Activated CD8-positive, alpha-beta memory T cell treated with anti-CD3 and anti-CD28 coated beads, Interleukin-2, amount 10 ng/mL, durations not matched to agents 7 days and 5 days (primary cell): ENCODE data around the gene THAP6. TPM values are rescaled to one million over a fixed set of nuclear protein-coding genes. Genes with fewer than 3 reads are reported as not detected.
"Not testable (repeated sequence)": the region's sequence is repeated elsewhere in the genome, so short reads cannot be mapped to it uniquely, and the experiment has no call there.

ENCODE experiments used
- ATAC-seq: fragments of 150-1000 bp; cut with Tn5 transposase; one replicate; pipeline ENCODE4 v1.10.0; 2021; ENCODE audit warnings: moderate library complexity
- CTCF ChIA-PET: fragments of 350-600 bp; sonication (Branson Sonifier 250); formaldehyde crosslinking; loops from one replicate; lab custom pipeline; 2021; ENCODE audit warnings: antibody characterized with exemption; lab: Charles Lee
- DNase-seq: peaks from one replicate; pipeline ENCODE4 v3.0.0-alpha.2; 2020
- H3K27ac Mint-ChIP-seq: one replicate; pipeline ENCODE4 v1.8.0; 2021; ENCODE audit warnings: mild to moderate bottlenecking, mixed read lengths
- H3K27me3 Mint-ChIP-seq: one replicate; pipeline ENCODE4 v1.8.0; 2021; ENCODE audit warnings: mixed read lengths
- H3K36me3 Mint-ChIP-seq: one replicate; pipeline ENCODE4 v1.8.0; 2021; ENCODE audit warnings: mild to moderate bottlenecking, mixed read lengths
- H3K4me1 Mint-ChIP-seq: one replicate; pipeline ENCODE4 v1.8.0; 2021; ENCODE audit warnings: mixed read lengths
- H3K4me3 Mint-ChIP-seq: one replicate; pipeline ENCODE4 v1.8.0; 2021; ENCODE audit warnings: mild to moderate bottlenecking, moderate library complexity, mixed read lengths
- H3K9me3 Mint-ChIP-seq: one replicate; pipeline ENCODE4 v1.8.0; 2022; ENCODE audit warnings: low read depth, mixed read lengths
- total RNA-seq, 2 experiments: library from RNA; stranded (reverse); gene quantifications; one replicate each; pipeline ENCODE4 v1.2.3, GENCODE V29; 2021

The THAP6 gene
- total RNA-seq, 2 experiments from 2014 or later = 16.9 to 20.4 TPM

GRCh38 chr4:75533339-75533887 lies 19.1 kb downstream of the THAP6 start:
- H3K27me3 Mint-ChIP-seq = not testable (repeated sequence)

GRCh38 chr4:75533926-75534325 lies 19.7 kb downstream of the THAP6 start:
- DNase-seq, H3K4me1 Mint-ChIP-seq, H3K4me3 Mint-ChIP-seq, CTCF ChIA-PET, H3K27me3 Mint-ChIP-seq, H3K27ac Mint-ChIP-seq, ATAC-seq: not testable (repeated sequence)
- Mint-ChIP-seq H3K36me3 (peaks cover 56% of the 10 kb centered on the region), H3K9me3 (peaks cover 11% of the 10 kb centered on the region)

More at GRCh38 chr4:75533339-75533887, 19.1 kb downstream of the THAP6 start:
- Mint-ChIP-seq H3K36me3 (peaks cover 57% of the 10 kb centered on the region), H3K9me3 (peaks cover 11% of the 10 kb centered on the region)
- H3K4me3 Mint-ChIP-seq, H3K4me1 Mint-ChIP-seq, H3K27ac Mint-ChIP-seq, ATAC-seq, DNase-seq, CTCF ChIA-PET: not testable (repeated sequence)

DNA sequence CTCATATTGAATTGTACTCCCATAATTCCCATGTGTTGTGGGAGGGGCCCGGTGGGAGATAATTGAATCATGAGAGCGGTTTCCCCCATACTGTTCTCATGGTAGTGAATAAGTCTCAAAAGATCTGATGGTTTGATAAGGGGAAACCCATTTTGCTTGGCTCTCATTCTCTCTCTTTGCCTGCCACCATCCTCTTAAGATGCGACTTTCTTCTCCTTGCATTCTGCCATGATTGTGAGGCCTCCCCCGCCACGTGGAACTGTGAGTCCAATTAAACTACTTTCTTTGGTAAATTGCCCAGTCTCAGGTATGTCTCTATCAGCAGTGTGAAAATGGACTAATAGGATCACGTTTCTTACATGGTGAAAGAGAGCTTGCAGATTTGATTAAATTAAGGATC lies 23.0 kb downstream of the THAP6 start:
- H3K27ac Mint-ChIP-seq, H3K4me3 Mint-ChIP-seq, H3K4me1 Mint-ChIP-seq, H3K27me3 Mint-ChIP-seq, ATAC-seq, DNase-seq, H3K9me3 Mint-ChIP-seq: not testable (repeated sequence)
- CTCF ChIA-PET = interaction anchor here (1.0 kb wide), 1 partner anchor 311 kb away, joined by 3 read pairs; no protein-coding TSS in a partner anchor
- H3K36me3 Mint-ChIP-seq = peaks cover 28% of the 10 kb centered on the region

- Mint-ChIP-seq H3K27ac (no peak overlapping the region), H3K9me3 (no peaks in the 10 kb centered on the region), H3K27me3 (no peaks in the 10 kb centered on the region), H3K4me3 (no peak overlapping the region), H3K36me3 (peaks cover 2% of the 10 kb centered on the region), H3K4me1 (peaks cover 2% of the 10 kb centered on the region)
- CTCF ChIA-PET = no interaction called here
- no peak for ATAC-seq
- DNase-seq = no peak
Observed at GRCh38 chr4:75542824-75543223, 28.6 kb downstream of the THAP6 start.

DNA sequence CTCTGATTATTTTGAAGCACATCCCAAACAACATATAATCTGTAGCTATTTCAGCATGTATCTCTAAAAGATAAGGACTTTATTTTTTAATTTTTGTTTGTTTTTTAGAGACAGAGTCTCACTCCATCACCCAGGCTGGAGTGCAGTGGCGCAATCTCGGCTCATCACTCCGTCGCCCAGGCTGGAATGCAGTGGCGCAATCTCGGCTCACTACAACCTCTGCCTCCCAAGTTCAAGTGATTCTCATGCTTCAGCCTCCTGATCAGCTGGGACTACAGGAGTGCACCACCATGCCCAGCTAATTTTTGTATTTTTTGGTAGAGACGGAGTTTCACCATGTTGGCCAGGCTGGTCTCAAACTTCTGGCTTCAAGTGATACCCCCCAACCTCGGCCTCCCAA lies 29.9 kb downstream of the THAP6 start:
- H3K27me3 Mint-ChIP-seq, CTCF ChIA-PET, H3K27ac Mint-ChIP-seq, H3K4me1 Mint-ChIP-seq, H3K36me3 Mint-ChIP-seq, H3K9me3 Mint-ChIP-seq, ATAC-seq, H3K4me3 Mint-ChIP-seq, DNase-seq: not testable (repeated sequence)

DNA sequence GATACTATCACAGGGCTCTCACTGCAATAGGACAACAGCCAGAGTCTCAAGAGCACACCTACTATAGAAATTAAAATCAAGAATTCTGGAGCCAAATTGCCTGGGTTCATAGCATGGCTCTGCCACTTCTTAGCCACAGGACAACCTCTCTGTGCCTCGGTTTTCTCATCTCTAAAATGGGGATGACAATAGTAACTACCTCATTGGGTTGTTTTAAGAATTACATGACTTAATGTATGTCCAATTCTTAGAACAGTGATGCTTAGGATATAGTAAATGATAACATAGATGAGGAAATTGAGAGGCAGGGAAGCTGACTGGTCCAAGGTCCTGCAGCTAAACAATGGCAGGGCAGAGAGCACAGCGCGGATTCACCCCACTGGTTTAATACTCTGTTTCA lies 30.6 kb downstream of the THAP6 start:
- no peak for DNase-seq

GRCh38 chr4:75545526-75545925 lies 31.3 kb downstream of the THAP6 start:
- Mint-ChIP-seq H3K4me1 (peaks cover 7% of the 10 kb centered on the region), H3K27ac (no peak overlapping the region), H3K36me3 (no peaks in the 10 kb centered on the region), H3K9me3 (no peaks in the 10 kb centered on the region), H3K27me3 (no peaks in the 10 kb centered on the region), H3K4me3 (no peak overlapping the region)
- ATAC-seq = no peak
- CTCF ChIA-PET = interaction anchor here (1.2 kb wide), 1 partner anchor 14 kb away, joined by 3 read pairs; no protein-coding TSS in a partner anchor
- no peak for DNase-seq

More for the DNA sequence above, 30.6 kb downstream of the THAP6 start:
- H3K27ac Mint-ChIP-seq = no peak overlapping the region
- H3K9me3 Mint-ChIP-seq = no peaks in the 10 kb centered on the region
- CTCF ChIA-PET = no interaction called here
- H3K4me3 Mint-ChIP-seq = no peak overlapping the region
- peaks cover 2% of the 10 kb centered on the region for H3K36me3 Mint-ChIP-seq
- ATAC-seq = no peak
- peaks cover 7% of the 10 kb centered on the region for H3K4me1 Mint-ChIP-seq
- H3K27me3 Mint-ChIP-seq = no peaks in the 10 kb centered on the region

DNA sequence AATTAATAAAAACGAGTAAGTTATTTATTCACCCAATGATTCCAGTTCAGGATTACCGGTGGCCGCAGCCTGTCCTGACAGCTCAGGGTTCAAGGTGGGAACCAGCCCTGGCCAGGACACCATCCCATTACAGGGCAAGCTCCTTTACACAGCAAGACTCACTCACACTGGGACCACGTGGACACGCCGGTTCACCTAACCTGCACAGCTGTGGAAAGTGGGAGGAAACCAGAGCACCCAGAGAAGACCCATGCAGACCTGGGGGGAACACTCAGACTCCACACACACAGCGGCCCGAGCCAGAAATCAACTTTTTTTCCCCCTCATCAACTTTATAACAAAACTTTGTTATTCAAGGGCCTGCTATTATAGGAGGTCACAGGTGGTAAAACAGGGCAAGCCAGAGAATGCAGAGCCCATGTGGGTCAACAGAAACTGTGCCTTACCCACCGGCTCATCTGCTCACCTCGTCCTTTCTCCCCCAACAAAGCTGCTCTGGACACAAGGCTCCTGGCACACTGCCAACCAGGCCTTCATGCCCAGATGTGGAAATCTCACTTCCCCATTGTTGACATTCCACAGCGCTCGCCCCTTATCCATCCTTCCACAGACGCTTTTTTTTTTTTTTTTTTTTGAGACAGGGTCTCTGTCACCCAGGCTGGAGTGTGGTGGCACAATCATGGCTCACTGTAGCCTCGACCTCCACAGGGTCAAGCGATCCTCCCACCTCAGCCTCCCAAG lies 33.5 kb downstream of the THAP6 start:
- no peak overlapping the region for H3K4me3 Mint-ChIP-seq
- H3K36me3 Mint-ChIP-seq = no peaks in the 10 kb centered on the region
- peaks cover 5% of the 10 kb centered on the region for H3K4me1 Mint-ChIP-seq
- H3K27ac Mint-ChIP-seq = no peak overlapping the region
- H3K9me3 Mint-ChIP-seq = no peaks in the 10 kb centered on the region
- CTCF ChIA-PET = no interaction called here
- no peak for DNase-seq
- no peaks in the 10 kb centered on the region for H3K27me3 Mint-ChIP-seq
- no peak for ATAC-seq

DNA sequence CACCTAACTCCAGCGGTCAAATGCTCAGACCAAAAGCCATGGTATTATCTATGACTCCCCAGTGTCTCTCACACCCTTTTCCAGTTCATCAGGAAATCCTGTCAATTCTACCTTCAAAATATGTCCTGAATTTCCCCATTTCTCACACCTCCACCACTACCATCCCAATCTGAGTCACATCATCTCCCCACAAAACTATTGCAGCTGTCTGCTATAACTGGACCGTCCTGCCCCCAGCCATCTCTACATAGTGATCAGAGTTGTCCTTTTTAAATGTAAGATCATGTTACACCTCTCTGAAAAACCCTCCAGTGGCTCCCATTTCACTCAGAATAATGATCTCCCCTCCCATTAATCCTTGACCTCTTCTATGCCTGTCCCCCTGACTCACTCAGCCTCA lies 34.7 kb downstream of the THAP6 start:
- no peaks in the 10 kb centered on the region for H3K27me3 Mint-ChIP-seq
- no peak overlapping the region for H3K4me3 Mint-ChIP-seq
- no peak for ATAC-seq
- H3K4me1 Mint-ChIP-seq = peaks cover 6% of the 10 kb centered on the region
- no peak overlapping the region for H3K27ac Mint-ChIP-seq
- no peak for DNase-seq
- CTCF ChIA-PET = no interaction called here
- H3K36me3 Mint-ChIP-seq = no peaks in the 10 kb centered on the region
- H3K9me3 Mint-ChIP-seq = no peaks in the 10 kb centered on the region

- no peak for DNase-seq
- no peaks in the 10 kb centered on the region for H3K9me3 Mint-ChIP-seq
- no peak for ATAC-seq
- CTCF ChIA-PET = no interaction called here
- H3K27ac Mint-ChIP-seq = no peak overlapping the region
- H3K27me3 Mint-ChIP-seq = peaks cover 8% of the 10 kb centered on the region
- no peak overlapping the region for H3K4me3 Mint-ChIP-seq
- H3K36me3 Mint-ChIP-seq = no peaks in the 10 kb centered on the region
- H3K4me1 Mint-ChIP-seq = peaks cover 34% of the 10 kb centered on the region
Observed at GRCh38 chr4:75552452-75552851, 38.2 kb downstream of the THAP6 start.

GRCh38 chr4:75555294-75556164 lies 41.3 kb downstream of the THAP6 start, which contains the start of gene ODAPH:
ODAPH (plus strand) TSS chr4:75556066; CDS start chr4:75556083, 17 bp downstream.
- H3K36me3 Mint-ChIP-seq = peaks cover 2% of the 10 kb centered on the region
- peak within 1 kb of the TSS; percentile 71 for H3K27ac Mint-ChIP-seq
- peak; percentile 85 for DNase-seq
- H3K4me3 Mint-ChIP-seq = peak within 1 kb of the TSS; percentile 53
- ATAC-seq = peak; percentile 96
- no peaks in the 10 kb centered on the region for H3K9me3 Mint-ChIP-seq
- CTCF ChIA-PET = interaction anchor here (1.4 to 1.8 kb wide), 4 partner anchors 14 to 624 kb away, joined by 3 to 6 read pairs (median 4); partner anchors contain the start of genes RCHY1, THAP6 and USO1
- H3K27me3 Mint-ChIP-seq = peaks cover 27% of the 10 kb centered on the region
- peaks cover 38% of the 10 kb centered on the region for H3K4me1 Mint-ChIP-seq

DNA sequence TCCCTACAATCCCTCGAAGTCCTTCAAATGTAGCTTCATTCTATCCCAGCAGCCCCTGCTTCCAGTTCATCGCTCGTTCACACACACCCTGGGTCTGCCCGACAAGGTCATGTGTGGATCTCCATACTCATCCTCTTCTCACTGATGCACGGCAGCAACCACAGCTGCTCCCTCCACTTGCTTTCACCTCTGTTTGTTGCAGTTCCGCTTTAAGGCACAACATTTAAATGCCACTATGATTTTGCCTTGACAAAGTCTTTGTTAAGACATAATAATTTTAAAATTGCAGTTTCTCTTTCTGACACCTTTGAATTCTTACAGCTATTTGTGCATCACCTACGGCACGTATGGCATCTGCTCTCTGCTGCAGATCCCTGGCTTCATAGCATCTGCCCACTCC lies 43.4 kb downstream of the THAP6 start:
- ATAC-seq = no peak
- Mint-ChIP-seq H3K9me3 (no peaks in the 10 kb centered on the region), H3K27me3 (peaks cover 31% of the 10 kb centered on the region), H3K4me3 (no peak overlapping the region), H3K4me1 (peaks cover 46% of the 10 kb centered on the region), H3K36me3 (peaks cover 2% of the 10 kb centered on the region), H3K27ac (peak overlapping the region; percentile 3)
- CTCF ChIA-PET = interaction anchor here (1.5 kb wide), 1 partner anchor 290 kb away, joined by 3 read pairs; no protein-coding TSS in a partner anchor
- DNase-seq = no peak

- CTCF ChIA-PET = interaction anchor here (1.2 kb wide), 1 partner anchor 9 kb away, joined by 3 read pairs; no protein-coding TSS in a partner anchor
- peaks cover 38% of the 10 kb centered on the region for H3K4me1 Mint-ChIP-seq
Observed at GRCh38 chr4:75561789-75562188, 47.5 kb downstream of the THAP6 start.

More at GRCh38 chr4:75561789-75562188, 47.5 kb downstream of the THAP6 start:
- H3K27me3 Mint-ChIP-seq = peaks cover 39% of the 10 kb centered on the region
- no peaks in the 10 kb centered on the region for H3K9me3 Mint-ChIP-seq
- no peak overlapping the region for H3K4me3 Mint-ChIP-seq
- ATAC-seq (no peak), DNase-seq (no peak)
- peaks cover 5% of the 10 kb centered on the region for H3K36me3 Mint-ChIP-seq
- no peak overlapping the region for H3K27ac Mint-ChIP-seq
